HG03095 (cell line): ENCODE measurements around the gene CLIP3.
A peak's percentile ranks its signal among the peaks of the same experiment; 100 is the strongest.
"Not testable (repeated sequence)": the region's sequence is repeated elsewhere in the genome, so short reads cannot be mapped to it uniquely, and the experiment has no call there.

ENCODE experiments used
- ATAC-seq: cut with Tn5 transposase; IDR thresholded peaks from one replicate; pipeline ENCODE4 v1.9.1; 2021; ENCODE audit warnings: moderate library complexity; ENCODE audit not compliant: unreplicated experiment

The CLIP3 gene

DNA sequence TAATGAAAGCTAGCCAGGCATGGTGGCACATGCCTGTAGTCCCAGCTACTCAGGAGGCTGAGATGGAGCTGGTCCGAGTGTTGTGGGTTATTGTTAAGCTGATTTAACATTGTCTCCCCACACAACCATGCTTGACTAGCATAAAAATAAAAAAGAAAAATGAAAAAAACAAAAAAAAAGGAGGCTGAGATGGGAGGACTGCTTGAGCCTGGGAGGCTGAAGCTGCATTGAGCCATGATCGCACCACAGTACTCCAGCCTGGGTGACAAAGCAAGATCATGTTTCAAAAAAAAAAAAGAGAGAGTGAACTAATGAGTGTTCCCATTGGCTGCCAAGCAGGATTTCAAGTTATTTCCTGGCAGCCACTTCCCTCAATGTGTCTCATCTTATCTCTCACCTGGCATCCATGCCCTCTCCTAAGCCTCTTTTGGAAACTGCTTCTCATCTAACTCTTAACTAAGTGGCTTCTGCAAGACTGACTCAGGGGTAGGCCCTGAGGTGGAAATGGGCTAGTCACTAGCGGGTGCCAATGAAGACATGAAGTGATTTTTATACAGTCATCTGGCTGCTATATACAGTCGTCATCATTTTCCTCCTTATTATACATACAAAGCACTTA is 16.5 kb upstream of the CLIP3 start:
- ATAC-seq, result no peak

DNA sequence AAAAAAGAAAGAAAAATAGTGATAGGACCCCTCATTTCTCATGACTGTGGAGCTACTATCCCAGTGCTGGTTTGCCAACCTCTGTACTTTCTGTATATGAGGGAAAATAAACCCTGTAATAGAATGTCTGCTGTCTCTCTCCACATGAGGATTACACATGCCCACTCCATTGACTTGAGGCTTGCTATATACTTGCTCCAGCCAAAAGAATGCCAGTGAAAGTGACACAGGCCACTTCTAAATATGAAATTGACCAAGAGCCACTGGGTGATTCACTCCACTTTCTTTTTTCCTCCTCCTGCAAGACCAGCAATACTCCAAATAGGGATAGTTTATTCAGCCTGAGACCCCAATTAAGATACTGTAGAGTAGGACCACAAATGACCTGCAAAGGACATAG is 15.2 kb upstream of the CLIP3 start:
- no peak for ATAC-seq

DNA sequence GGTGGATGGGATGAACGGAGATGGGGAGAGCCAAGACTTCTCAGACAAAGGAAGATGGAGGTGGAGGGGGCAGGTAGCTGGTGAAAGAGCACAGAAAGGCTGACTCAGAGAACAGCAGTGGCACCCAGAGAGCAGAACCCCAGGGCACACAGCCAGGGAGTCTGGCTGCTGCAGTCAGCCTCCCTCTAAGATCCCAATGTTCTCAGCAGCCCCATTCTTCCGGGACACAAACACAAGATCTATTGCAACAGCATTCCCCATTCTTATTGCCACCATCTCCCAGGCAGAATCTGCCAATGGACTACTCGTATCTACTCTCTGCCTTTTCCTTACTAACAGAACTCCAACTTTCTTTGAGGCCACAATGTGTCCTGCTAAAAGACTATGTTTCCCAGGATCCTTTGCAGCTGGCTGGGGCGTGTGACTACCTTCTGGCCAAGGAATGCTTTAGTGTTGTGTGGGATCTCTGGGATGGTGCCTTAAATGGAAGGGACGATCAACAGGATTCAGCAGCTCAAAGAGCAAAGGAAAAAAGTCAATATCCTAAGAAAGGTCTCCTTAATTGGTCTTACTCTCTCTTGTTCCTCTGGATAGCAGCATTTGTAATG is 13.9 kb upstream of the CLIP3 start:
- no peak for ATAC-seq

DNA sequence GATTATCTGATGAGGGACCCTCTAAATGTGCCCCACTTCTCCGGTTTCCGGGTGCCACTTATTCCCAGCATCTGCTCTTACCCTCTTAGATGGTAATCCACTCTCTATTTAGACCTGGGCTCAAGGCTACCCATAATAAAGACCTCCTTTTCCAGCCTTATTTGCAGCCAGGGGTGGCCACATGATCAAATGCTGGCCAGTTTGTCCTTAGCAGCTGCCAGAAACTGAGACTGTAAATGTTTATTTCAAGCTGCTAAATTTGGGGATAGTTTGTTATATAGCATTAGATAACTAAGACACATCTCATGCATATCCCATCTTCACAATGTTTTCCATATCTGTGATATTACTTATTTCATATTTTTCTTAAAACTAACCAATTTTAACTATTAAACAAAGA is 11.3 kb upstream of the CLIP3 start:
- ATAC-seq, result no peak

DNA sequence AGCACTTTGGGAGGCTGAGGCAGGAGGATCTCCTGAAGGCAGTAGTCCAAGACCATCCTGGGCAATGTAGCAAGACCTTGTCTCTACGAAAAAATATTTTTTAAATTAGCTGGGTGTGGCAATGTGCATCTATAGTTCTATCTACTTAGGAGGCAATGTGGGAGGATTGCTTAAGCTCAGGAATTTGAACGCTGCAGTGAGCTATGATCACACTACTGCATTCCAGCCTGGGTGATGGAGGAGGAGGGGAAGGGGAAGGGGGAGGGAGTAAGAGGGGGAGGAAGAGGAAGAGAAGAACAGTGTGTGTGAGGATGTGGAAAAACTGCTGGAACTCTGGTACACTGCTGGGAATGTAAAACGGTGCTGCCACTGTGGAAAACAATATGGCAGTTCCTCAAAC is 9.2 kb upstream of the CLIP3 start:
- ATAC-seq, result no peak

DNA sequence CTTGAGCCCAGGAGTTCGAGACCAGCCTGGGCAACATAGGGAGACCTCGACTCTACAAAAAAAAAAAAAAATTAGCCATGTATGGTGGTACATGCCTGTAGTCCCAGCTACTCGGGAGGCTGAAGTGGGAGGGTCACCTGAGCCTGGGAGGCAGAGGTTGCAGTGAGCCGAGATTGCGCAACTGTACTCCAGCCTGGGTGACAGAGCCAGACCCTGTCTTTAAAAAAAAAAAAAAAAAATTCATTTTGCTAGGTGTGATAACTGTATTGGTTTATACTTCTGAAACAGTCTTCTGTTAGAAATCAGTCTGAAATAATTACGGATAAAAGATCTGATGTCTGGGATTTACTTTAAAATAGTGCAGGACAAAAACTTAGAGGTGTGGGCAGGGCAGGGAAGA is 8.4 kb upstream of the CLIP3 start:
- ATAC-seq, result not testable (repeated sequence)

DNA sequence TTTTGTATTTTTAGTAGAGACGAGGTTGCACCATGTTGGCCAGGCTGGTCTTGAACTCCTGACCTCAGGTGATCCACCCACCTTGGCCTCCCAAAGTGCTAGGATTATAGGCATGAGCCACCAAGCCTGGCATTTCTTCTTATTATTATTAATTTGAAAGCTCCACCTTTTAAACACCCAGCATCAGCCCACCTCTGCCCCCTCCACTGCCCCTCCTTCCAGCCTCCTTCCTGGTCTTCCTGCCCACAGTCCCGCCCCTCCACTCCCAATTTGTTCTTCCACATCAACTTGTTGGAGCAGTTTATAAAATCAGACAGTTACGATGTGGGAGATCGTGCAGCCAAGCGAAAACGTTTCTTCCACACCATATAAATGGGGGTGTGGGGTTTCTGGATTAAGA is 7.8 kb upstream of the CLIP3 start:
- no peak for ATAC-seq

DNA sequence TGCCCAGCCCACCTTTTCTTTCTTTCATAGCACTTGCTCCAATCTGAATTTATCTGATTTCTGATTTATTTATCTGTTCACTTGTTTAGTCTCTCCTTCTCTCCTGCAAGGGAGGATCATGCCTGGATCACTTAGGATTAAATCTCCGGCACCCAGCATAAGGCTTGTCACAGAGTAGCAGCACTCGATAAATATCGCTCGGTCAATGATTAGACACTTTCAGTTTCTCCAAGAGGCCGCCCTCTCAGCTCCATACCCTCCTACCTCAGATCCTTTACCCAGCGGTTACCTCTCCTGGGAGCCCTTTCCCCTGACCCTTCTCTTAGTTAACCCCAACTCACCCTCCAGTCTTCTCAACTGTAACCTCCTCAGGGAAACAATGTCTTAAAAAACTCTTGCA is 1.4 kb downstream of the CLIP3 start:
- no peak for ATAC-seq

DNA sequence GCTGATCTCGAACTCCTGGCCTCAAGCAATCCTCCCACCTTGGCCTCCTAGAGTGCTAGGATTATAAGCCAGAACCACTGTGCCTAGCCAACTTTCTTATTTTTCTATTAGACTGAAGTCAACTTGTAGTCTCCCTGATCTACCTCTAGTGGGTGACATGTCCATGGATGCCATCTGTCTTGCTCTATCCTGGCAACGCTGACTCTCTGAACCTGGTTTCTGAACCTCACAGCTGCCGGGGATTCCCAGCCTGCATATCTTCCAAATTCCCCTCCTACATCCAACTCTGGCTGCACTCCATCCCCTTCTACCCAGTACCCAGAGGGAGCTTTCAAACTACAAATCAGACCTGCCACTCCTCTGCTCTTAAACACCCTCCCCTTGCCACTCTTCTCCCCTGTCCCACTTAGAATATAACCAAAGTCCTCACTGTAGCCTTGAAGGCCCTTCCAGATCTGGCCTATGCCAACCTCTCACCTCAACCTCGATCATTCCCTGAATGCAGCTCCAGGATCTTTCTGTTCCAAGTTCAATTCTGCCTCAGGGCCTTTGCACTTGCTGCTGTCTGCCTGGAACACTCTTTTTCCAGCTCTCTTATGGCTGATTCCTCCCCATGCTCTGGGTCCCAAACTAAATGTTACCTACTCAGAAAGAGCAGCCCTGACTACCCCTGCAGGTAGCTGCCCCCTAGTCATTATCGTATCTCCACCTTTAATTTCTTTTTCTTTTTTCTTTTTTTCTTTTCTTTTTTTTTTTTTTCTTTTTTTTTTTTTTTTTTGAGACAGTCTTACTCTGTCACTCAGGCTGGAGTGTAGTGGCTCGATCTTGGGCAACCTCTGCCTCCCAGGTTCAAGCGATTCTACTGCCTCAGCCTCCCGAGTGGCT is 2.2 kb downstream of the CLIP3 start:
- ATAC-seq, result no peak

DNA sequence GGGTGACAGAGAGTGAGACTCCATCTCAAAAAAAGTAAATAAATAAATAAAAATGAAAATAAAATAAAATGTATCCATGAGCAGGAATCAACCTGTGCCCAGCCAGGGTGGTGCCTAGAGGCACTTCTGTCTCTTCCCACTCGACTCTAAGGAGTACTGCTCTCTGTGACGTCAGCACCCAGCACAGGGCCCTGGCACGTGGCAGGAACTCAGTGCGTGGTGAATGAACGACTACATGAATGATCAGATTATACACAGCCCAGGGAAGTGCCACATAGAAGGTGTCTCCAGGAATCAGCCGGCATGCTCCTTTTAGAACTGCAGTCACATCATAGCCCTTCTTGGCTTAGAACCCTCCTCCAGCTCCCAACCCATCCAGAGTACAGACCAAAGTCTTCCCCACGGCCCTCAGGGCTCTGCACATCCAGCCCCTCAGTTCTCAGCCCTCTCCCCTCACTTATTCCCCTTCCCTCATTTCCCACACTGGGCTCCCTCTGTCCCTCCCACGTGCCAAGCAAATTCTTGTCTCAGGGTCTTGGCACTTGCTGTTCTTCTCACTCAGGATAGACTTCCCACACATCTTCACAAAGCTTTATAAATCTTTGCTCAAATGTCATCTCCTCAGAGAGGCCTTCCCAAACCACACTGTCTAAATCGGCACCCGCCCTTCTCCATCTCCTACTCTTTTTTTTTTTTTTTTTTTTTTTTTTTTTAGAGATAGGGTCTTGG is 4.2 kb downstream of the CLIP3 start:
- no peak for ATAC-seq

DNA sequence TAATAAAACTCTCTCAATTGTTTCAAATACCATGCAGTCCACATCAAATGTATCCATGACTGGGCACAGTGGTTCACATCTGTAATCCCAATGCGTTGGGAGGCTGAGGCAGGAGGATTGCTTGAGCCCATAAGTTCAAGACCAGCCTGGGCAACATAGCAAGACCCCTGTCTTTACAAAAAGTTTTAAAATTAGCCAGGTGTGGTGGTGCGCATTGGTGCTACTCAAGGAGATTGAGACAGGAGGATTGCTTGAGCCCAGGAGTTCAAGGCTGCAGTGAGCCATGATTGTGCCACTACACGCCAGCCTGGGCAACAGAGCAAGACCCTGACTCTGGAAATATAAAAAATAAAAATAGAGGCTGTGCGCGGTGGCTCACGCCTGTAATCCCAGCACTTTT is 5.0 kb downstream of the CLIP3 start:
- ATAC-seq, result no peak

DNA sequence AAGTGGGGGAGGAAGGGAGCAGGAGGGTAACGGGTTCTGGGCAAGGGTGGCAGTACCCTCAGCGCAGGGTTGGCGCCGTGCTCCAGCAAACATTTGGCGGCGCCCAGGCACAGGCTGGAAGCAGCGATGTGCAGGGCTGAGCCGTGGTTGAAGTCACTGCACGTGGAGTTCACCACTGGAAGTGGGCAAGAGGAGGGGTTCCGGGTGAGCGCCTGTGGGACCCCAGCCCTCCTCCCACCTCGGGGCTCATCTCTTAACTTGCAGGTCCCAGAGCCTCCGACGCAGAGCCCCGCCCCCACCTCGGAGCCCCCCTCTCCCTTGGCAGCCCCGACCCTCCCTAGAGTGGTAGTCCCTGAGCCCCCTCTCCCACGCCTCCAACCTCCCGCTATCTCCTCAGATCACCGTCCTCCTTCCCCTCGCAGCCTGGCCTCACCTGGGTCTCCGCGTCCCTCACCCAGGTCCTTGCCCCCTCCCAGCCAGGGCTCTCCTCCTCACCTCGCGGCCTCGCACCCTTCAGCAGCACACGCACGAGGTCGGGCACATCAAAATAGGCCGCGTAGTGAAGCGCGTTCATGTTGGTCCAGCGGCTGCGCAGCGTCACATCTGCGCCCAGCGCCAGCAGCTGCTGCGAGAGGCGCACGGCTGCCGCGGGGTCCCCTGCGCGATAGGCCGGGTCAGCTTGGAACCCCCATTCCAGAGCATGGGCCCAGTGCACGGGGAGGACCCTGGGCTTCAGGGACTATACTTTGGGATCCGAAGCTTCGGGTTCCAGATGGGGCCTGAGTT is 6.4 kb downstream of the CLIP3 start:
- no peak for ATAC-seq

DNA sequence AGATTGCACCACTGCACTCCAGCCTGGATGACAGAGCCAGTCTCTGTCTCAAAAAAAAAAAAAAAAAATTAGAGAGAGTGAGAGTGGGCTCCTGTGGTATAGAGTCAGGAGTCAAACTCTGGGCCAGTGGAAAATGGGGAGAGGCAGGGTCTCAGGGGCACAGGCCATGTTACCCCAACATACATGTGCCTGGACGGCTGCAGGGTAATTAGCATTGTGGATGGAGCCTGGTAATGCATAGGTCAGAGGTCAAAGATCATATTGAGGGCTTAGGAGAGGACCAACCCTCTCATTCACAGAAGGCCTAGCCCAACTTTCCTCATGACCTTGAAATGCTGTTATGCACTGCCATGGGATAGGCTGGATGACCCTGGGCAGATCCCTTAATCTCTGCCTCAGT is 7.1 kb downstream of the CLIP3 start:
- no peak for ATAC-seq

DNA sequence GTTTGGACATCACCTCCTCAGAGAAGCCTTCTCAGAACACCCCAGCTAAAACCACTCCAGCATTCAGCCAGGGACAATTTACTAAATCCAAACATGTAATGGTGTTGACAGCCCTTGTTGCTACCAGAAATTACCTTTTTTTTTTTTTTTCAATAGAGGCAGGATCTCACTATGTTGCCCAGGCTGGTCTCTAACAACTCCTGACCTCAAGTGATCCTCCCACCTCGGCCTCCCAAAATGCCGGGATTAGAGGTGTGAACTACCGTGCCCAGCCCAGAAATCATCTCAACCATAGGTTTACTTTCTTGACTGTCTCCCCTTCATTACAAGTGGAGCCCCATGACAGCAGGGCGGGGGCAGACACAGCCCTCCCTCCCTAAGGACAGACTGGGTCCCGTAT is 9.2 kb downstream of the CLIP3 start:
- no peak for ATAC-seq

DNA sequence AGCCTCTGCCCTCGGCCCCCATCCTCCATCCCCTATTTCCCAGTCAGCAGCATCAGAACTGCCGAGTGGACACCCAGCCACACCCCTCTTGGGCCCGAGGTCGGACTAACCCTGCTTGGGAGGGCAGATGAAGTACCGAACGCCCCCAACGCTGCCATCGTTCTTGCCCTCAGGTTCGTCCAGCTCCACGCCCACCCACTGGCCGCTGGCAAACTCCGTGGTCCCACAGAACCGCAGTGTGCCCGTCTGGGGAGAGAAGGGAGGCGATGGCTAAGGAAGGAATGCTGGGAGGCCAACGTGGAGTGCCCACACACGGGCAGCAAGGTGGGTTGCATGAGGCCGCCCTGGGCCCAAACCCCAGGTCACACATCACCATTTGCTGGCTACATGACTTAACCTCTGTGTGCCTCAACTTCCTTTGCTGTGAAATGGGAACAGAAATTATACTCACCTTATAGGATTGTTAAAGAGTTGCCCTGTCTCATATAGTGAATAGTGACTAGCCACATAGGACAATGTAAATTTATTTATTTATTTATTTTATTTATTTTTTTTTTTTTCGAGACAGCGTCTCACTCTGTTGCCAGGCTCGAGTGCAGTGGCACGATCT is 13.5 kb downstream of the CLIP3 start:
- no peak for ATAC-seq

DNA sequence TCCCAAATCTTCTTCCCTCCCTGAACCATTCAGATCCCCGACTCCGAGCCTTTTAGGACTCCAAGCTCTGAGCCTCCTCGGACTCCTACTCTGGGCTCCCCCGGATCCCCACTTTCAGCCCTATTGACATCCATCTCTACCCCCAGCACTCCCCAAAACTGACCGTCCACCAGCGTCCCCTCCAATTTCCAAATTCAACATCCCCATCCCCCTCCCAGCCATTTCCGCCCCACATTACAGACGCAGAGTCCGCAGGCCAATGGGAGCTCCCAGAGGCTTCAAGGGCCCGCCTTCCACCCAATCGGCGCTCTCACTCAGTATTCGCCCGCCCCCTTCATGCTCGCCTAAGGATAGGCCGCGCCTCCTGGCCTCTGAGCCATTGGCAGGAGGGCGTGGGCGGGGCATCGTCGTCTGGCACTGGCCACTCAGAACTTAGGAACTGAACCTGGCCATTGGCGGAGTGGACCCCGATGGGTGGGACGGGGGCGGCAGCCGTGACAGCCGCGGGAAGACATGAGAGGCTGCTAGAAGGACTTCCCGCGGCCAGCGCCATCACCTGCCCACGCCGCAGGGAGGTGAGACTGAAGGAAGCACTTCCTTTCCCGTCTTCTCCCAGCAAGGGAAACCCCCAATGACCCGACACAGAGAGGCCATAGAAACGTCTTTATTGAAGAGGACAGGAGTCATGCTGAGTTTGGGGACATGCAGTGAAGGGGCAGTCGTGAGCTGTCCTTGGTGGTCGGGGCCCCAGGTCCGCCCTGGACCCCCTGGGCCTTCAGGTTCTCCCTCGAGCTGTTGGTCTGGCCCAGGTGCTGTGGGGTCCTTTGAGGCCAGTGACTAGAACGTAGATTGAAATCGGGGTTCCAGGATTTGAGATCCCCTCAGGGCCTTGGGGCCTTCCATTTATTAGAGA is 18.4 kb downstream of the CLIP3 start, which contains the start of gene ALKBH6:
Gene ALKBH6, minus strand, starts transcription at position 202 of the 913 bp plus-strand sequence. CDS start 816 bp downstream, outside the sequence.
- ATAC-seq, result peak; percentile 93

DNA sequence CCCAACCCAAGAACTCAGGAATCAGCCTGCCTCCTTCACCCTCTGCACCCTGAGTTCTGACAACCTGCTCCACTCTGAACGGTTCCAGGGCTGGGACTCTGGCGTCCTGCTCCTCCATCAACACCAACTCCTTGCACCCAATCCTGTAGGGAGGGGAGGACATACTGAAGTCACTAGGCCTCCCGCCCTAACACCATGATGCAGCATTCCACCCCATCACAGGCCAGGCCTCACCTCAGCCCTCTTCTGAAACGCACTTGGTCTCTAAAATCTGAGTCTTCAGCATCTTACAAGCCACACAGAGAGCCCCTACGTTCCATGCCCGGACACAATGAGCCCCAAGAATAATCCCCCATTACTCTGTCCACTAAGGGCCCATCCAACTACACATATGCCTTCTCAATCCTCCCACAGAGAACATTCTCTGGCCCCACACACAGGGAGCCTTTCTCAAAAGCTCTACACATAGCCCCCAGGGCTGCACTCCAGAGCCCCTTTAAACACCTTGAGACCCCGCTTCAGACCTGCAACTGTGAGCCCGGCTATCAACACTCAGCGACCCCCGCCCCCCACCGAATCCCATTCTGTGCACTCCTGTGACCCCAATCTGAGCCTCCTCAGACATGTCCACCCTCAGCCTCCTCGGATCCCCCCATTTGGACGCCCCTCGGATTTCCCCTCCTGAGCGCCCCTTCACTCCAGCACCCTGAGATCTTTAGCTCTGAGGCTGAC is 19.2 kb downstream of the CLIP3 start:
- ATAC-seq, result no peak

DNA sequence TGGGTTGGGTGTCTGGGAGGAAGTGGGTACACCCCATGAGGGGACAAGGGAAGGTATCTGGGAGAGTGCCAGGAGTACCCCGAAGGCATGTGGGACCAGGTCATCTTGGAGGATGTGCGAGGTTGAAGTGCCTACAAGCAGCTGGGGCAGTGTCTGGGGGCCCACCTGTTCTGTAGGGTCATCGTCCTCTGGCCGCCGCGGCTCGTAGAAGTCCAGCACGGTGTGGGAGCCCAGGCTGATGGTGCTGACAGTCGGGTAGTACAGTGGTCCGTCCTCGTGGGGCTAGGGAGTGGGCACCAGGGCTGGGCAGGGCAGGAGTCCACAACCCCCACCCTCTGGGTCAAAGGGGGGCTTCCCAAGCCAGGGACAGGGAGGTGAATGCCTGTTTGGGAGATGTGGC is 22.3 kb downstream of the CLIP3 start:
- ATAC-seq, result no peak
